CD4-positive, alpha-beta T cell treated with Interleukin-21 for 1 hour (primary cell): ENCODE measurements around the gene CILP.
"Not testable (repeated sequence)": the region's sequence is repeated elsewhere in the genome, so short reads cannot be mapped to it uniquely, and the experiment has no call there.

Experiments used
- DNase-seq: peaks from one replicate; pipeline ENCODE4 v3.0.0-alpha.2; 2020

Gene CILP

DNA sequence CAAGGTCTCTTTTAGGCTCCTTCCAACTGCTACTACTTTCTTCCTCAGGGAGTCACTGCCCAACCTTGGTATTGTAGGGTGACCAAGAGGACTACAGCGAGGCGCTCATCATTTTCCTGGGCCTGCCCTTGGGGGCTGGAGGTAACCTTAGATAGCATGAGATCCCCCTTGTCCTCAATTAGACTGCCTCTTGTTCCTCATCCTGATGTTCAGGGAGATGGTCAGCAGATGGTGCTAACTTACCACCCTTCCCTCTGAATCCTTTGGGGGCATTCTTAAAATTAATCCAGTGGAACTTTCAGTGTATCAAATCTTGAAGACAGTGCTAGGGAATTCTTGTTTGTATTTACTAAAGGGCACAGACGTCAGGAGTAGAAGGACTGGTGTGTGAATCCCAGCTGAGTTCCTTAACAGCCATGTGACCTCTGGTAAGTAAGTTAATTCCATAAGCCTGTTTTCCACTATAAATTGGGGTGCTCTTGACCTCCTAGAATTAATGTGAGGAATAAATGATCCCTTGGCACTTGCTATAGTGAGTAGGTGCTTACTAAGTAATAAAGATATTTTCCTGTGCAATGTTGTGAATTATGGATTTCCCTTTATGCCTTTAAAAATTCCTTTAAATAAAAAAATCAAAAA, 22.1 kb downstream of the CILP start:
- peak; percentile 26 for DNase-seq

DNA sequence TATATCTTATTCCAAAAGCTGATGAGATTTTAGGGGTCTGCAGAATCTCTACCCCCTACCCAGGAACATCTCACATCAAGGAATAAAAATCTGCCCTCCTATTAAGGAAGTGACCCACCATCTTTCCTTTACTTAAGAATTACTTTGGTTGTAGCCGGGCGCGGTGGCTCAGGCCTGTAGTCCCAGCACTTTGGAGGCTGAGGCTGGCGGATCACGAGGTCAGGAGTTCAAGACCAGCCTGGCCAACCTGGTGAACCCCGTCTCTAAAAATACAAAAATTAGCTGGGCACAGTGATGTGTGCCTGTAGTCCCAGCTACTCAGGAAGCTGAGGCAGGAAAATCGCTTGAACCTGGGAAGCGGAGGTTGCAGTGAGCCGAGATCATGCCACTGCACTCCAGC, 22.8 kb downstream of the CILP start:
- DNase-seq = not testable (repeated sequence)

DNA sequence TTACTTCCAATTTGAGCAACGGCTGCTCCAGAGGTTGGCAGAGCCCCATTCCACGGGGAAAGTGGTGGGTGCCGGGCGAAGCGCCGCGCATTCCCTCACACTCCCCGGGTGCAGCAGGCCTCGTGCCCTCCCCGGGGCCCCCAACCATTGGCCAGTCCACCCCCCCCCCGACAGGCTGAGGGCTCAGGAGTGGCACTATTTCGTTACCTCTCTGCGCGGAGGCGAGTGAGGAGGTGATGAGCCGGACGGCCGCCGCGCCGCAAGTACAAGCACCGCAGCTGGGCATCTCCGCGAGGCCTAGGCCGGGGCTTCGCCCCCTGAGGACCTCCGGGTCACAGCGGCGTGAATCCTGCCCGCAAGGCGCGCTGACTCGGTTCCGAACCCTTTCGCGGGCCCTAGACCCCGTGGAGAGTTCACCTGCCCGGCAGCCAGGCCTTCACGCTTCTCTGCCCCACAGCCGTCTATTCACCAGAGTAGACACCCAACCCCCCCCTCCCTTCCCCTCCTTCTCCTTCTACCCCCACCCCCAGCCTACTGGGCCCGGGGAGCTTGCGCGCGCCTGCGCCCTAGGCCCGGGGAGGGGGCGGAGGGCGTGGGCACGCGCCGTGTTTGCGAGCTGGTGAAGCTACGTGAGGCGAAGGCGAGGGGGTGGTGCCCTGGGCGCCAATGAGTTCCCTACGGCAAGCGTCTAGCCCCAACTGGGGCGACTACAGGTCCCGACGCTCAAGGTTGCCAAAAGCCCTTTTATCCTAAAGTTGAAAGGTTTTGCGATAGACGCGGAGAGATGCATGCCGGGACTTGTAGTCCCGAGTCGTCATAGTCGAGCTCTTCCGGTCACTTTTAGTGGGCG, 26.2 kb downstream of the CILP start, which contains the start of gene CLPX:
Gene CLPX, minus strand, starts transcription at position 475 of the 850 bp plus-strand sequence. Its CDS starts 189 bp downstream, at position 286.
- peak; percentile 95 for DNase-seq

DNA sequence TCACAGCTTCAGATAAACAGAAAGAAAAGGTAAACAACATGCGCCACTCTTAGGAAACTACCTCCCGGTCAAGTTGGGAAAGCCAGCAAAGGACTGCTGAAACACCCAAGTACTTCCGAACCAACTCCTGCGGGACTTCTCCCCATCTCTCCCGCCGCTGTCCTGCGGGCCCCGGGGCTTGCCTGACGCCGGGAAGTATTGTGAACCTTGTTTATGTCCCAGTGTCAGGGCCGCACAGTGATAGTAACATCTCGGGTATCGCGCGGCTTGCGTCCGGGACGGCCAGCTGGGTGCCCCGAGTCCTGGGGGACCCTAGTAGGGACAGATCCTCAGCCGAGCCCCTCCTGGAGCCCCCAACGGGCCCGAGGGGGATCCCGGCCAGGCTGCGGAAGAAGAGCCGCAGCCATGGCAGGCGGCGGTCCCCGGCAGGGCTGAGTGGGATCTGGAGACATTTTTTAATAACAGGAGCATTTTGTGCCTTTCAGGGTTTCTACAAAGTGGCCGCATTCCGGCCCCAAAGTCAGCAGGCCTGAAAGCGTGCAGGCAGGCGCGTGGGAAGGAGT, 26.9 kb downstream of the CILP start:
- peak; percentile 39 for DNase-seq

DNA sequence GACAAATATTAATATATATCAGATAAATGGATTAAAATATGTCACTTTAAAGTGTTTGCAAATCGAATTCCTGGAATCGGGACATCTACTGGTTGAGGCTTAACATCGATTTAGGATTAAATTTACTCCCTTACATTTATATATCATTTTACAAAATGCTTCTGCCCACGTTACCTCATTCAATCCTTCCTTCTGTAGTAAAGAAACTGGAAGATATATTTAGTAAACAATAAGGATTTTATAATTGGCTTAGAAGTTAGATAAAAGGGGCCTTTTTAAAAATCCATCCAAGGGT, 27.5 kb downstream of the CILP start:
- DNase-seq = no peak

DNA sequence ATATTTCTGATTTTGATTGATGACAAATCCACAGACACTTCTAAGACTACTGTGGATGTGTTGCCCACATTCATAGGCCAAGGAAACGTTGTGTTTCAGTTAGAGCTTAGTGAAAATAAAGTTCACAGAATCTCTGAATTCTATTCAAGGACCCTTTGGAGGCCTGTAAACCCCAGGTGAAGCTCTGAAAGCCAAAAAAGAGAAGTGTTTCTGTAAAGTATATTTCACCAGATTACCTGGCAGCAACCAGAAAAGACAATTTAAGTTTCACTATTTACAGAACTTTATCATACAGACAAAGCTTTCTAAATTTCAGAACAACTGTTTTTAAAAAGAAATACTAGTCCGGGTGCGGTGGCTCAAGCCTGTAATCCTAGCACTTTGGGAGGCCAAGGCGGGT, 28.7 kb downstream of the CILP start:
- DNase-seq = no peak

DNA sequence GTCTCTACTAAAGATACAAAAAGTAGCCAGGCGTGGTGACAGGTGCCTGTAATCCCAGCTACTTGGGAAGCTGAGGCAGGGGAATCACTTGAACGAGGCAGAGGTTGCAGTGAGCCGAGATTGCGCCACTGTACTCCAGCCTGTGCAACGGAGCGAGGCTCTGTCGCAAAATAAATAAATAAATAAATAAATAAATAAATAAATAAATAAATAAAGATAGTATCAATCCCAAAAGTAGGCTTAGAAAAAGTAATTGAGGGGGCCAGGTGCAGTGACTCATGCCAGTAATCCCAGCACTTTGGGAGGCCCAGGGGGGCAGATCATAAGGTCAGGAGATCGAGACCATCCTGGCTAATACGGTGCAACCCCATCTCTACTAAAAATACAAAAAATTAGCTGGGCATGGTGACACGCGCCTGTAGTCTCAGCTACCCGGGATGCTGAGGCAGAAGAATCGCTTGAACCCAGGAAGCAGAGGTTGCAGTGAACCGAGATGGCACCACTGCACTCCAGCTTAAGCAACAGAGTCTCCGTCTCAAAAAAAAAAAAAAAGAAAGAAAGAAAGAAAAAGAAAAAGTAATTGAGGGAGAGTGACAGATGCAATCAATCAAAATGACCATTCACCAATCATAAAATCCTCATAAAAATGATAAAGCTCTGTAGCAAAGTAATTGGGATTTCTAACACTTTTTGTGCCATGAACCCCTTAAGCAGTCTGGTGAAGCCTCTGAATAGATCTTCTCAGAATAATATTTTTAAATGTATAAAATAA, 29.5 kb downstream of the CILP start:
- not testable (repeated sequence) for DNase-seq

DNA sequence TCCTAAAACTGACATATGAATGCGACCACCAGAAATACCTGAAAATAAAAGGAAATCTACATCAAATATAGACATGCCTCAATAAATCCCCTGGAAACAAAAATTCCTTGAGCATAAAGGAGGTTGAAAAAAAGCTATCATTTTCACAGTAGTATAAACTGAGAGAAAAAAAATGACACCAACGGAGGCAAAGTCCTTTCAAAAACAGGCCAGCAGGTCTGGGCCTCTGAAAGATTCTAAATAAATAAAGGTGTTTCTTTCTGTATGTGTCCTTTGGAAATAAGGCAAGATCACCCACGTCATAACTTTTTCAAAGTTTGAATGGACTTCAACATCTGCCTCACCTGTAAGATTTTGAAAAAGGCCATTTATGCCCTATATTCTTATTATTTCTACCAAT, 31.1 kb downstream of the CILP start:
- DNase-seq = no peak

DNA sequence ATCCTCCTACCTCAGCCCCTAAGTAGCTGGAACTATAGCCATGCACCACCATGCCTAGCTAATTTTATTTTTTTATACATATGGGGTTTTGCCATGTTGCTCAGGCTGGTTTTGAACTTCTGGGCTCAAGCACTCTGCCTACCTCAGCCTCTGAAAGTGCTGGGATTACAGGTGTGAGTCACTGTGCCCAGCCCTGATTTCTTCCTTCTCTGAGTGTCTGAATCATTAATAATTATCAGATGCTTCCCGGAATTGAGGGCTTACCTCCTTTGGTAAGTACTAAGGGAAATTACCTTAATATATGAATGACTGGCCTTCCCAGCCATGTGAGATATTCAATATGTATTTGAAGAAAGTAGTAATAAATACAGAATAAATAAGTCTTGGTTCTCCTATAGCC, 33.4 kb downstream of the CILP start:
- no peak for DNase-seq

DNA sequence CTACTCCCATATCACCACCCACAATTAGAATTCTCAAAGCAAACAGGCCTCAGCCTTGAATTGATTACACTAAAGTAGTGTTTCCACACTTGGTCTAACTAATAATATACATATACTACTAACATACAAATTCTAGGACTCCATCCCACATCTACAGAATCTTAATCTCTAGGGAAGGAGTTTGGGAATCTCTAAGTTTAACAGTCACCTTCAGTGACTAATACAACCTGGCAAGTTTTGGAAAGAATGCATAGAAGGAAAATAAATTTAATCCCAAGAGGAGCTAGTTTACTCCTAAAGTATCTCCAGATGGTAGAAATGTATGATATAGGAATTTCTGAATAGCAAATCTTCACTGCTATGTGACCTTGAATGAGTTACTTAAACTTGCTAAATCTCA, 35.2 kb downstream of the CILP start:
- DNase-seq = no peak

DNA sequence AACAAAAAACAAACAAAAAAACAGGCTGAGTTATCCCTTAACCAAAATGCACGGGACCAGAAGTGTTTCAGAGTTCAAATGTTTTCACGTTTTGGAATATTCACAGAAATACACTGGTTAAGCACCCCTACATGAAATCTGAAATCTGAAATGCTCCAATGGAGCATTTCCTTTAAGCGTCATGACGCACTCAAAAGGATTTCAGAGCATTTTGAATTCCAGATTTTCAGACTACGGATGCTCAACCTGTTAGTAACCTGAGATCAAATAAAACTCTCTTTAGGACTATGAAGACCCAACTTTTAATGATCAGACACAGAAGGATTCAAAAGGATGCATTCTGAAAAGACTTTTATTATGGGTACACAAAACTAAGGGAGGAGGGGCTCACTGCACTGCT, 35.8 kb downstream of the CILP start:
- DNase-seq = no peak

DNA sequence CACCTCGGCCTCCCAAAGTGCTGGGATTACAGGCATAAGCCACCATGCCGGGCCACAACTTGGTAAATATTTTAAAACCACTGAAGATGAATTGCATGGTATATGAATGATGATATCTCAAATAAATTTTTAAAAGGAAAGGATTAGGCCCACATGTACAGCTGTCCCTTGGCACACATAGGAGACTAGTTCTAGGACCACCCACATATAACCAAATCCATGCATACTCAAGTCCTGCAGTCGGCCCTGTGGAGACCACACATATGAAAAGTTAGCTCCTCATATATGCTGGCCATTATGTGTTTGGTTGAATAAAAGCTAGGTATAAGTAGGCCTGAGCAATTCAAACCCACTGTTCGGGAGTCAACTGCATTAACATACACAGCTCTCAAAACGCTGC, 36.8 kb downstream of the CILP start:
- DNase-seq = no peak

DNA sequence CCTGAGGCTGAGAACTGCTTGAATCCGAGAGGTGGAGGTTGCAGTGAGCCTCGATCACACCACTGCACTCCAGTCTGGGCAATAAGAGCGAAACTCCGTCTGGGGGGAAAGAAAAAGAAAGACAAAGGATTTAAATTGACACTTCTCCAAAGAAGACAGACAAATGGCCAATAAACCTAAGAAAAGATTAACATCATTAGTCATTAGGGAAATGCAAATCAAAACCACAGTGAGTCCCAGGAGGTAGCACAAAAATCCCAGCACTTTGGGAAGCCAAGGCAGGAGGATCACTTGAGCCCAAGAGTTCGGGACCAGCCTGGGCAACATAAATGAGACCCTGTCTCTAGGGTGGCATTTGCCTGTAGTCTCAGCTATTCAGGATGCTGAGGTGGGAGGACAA, 38.7 kb downstream of the CILP start:
- no peak for DNase-seq

DNA sequence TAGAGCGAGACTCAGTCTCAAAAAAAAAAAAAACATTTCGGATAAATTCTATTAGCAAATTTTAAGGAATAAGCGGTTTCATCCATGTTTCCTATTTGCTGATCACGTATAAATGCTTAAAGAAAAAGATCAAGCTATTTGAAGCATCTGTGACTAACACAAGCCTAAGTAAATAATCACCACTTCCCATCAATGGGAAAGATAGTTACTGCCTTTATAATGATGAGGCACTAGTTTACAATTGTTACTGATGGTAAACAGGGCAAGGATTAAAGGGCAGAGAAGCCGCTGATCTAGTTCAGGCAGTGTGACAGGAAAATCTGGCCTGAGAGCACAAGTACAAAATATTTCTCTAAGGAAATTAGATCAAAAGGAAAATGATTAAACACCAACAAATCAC, 39.8 kb downstream of the CILP start:
- DNase-seq = no peak

DNA sequence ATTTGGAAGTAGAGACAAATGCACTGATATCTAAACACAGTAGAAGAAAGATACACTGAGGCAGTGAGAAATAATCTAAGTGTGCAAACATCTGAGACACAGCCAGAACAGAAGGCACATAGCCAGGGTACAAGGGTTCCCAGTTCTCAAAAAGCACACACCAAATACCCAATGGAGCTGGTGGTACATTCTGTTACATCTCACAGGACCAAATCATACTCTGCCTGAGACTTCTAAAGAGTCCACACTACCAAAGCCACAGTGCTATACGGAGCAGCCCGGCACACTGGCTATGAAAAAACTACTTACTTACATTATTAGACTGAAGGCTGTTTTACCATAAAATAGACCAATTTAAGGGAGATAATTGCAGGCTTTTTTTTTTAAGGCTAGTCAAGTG, 45.4 kb downstream of the CILP start:
- DNase-seq = no peak

DNA sequence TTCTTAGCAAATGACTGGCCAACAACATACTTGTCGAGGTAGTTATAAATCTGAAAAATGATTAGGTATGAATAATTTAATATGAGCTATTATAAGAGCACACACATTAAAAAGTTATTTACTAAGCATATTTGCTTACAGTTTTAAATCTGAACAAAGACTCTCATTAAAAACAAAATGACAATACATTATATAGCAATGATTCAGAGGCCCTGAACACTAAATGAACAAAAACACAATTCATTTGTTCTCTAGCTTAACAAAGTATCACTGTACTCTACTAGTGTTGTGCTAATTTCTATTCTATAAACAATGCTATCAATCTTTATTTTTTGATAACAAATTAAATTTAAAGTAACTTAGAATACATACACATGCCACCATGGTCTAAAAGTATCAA, 47.1 kb downstream of the CILP start:
- no peak for DNase-seq

DNA sequence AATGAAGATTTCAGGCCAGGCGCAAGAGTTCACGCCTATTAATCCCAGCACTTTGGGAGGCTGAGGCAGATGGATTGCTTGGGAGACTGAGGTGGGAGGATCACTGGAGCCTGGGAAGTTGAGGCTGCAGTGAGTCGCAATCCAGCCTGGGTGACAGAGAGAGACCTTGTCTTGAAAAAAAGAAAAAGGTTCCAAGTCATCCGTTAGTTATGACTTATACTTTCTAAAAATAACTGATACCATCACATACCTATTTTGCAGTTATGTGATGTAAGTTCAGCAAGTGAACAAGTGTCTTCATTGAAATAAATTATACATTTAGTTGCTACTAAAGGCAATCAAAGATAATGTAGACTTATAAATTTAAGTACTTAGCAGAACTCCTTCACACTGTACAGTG, 48.2 kb downstream of the CILP start:
- DNase-seq = no peak

DNA sequence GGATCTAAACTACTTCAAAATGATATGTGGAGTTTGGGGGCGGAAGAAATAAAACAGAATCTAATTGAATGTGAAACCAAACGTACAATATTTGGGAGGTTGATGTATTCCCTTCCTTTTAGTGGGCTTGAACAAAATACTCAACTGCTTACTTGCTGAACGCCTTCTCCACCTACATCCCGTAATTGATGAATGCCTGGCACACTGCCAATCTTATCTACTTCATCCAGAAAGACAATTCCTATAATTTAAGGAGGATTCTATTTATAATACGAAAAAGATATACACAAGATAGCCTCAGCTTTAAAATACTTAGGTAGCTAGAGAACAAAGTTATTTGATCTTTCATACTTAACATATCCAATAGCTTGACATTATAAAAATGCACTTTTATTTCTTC, 54.6 kb downstream of the CILP start:
- no peak for DNase-seq

DNA sequence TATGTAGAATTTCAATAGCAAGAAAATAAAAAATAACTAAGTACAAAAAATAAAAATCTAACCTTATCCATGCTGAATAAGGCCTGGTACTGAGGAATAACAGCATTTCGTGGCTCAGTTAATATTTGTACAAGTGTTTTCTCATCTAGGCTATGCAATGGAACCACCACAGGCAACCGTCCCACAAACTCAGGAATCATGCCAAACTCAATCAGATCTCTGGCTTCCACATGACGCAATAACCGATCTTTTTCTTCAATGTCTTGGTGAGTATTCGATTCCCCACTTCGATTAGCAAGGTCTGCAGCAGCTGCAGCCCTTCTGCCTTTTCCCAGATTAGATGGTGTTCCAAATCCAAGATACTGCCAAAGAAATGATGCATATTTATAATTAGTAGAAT, 56.6 kb downstream of the CILP start:
- no peak for DNase-seq

DNA sequence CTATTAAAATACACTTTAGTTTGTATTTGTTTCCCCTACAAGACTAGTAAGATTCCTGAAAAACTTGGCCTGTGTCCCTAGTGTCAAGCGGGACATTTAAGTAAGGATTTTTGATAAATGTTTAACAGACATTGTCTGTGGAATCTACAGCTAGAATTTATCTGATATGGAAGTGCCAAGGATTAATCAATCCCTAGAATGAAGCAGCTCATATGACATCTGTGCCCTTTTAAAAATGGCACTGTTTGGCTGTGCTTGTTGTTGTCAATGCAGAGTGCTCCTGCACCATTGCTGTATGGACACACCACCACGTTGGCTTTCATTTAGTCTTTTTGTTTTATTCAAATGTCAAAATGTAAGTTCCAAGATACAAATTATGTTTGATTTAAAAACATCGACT, 63.4 kb downstream of the CILP start:
- no peak for DNase-seq

DNA sequence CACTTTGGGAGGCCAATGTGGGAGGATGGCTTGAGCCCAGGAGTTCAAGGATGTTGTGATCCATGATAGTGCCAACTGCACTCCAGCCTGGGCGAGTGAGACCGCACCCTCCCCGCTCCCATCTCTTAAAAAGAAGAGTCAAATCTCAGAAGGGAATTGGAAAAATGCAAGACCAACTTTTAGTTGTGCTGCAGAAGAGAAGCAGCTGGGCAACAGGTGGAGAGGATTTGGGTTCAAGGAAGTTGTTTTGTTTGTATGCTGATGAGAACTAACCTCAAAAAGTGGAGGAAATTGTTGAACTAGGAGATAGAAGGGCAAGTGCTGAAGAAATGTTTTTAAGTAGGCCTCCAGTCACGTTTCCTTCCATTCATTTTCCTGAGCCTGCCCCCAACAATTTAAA, 64.8 kb downstream of the CILP start:
- DNase-seq = no peak
